ENCODE results near the gene BTK. TPM values are rescaled to one million over a fixed set of nuclear protein-coding genes. Genes with fewer than 3 reads are reported as not detected.

The BTK gene
- total RNA-seq, 1 experiment from 2014 or later: 0.35 TPM

DNA sequence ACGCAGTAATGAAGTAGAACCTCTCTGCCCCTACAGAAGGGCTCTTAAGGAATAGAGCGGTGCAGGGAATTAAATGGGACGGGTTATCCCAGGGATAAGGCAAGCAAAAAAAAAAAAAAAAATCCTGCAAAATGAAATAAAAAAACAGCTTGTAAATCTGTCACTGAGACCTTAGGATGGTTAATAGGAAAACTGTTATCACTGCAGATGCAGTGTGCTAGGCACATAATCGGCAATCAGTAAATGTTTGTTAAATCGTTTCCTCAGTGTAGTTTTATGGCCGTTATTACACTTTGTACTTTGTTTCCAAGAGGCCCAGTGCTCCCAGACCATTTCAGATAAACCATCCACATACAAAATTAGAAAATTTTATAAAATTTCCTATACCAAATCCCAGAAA, 23.1 kb upstream of the BTK start:
- peaks cover 4% of the 10 kb centered on the region for H3K23me2 ChIP-seq (ENCODE audit: insufficient read length, low read depth, low read length, poor library complexity, severe bottlenecking)
- no peaks in the 10 kb centered on the region for H4K20me1 ChIP-seq (ENCODE audit: control insufficient read depth, insufficient read depth, insufficient read length)
- TF ChIP-seq, protein P1, sequence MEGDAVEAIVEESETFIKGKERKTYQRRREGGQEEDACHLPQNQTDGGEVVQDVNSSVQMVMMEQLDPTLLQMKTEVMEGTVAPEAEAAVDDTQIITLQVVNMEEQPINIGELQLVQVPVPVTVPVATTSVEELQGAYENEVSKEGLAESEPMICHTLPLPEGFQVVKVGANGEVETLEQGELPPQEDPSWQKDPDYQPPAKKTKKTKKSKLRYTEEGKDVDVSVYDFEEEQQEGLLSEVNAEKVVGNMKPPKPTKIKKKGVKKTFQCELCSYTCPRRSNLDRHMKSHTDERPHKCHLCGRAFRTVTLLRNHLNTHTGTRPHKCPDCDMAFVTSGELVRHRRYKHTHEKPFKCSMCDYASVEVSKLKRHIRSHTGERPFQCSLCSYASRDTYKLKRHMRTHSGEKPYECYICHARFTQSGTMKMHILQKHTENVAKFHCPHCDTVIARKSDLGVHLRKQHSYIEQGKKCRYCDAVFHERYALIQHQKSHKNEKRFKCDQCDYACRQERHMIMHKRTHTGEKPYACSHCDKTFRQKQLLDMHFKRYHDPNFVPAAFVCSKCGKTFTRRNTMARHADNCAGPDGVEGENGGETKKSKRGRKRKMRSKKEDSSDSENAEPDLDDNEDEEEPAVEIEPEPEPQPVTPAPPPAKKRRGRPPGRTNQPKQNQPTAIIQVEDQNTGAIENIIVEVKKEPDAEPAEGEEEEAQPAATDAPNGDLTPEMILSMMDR (conservative IDR thresholded peaks at IDR 0.05): no peak
- H3K56ac ChIP-seq (ENCODE audit: insufficient read length, low read depth, low read length): no peak overlapping the region
- Mint-ChIP-seq H3K27me3 (ENCODE audit: low read depth) (peaks cover 1% of the 10 kb centered on the region; the same call in 1 of the 2 replicates), H3K27ac (peak overlapping the region in 1 of 3 experiments; percentile 81; a peak in 4 of 7 replicates), H3K36me3 (ENCODE audit: insufficient read depth in 1 of 3, low read depth in 3 of 3) (peaks cover 19 to 29% (median 23%) of the 10 kb centered on the region in 3 experiments), H3K9me3 (peaks cover 58 to 66% of the 10 kb centered on the region in 2 experiments), H3K4me3 (peak overlapping the region; percentile 92 to 95), H3K4me1 (peaks cover 5 to 11% of the 10 kb centered on the region in 2 experiments; a peak in 3 of 4 replicates)
- H4K91ac ChIP-seq (ENCODE audit: insufficient read length, low read depth, low read length): no peak overlapping the region
- no peak overlapping the region for H3K14ac ChIP-seq (ENCODE audit: insufficient read depth, low read length)
- H3K27me3 ChIP-seq (ENCODE audit: insufficient read depth, low read length): no peaks in the 10 kb centered on the region
- no peak overlapping the region for H2BK12ac ChIP-seq (ENCODE audit: insufficient read length, low read depth, low read length)
- no peak overlapping the region for H3K27ac ChIP-seq (ENCODE audit: insufficient read length, low read depth, low read length)
- H2BK20ac ChIP-seq (ENCODE audit: low read depth, low read length, poor library complexity, severe bottlenecking): no peak overlapping the region
- peak overlapping the region; percentile 59 for H3K4me2 ChIP-seq (ENCODE audit: insufficient read depth, insufficient read length, low read length)
- no peaks in the 10 kb centered on the region for H3K4me1 ChIP-seq (ENCODE audit: insufficient read depth, low read length)
- no peak overlapping the region for H3K23ac ChIP-seq (ENCODE audit: insufficient read length, low read depth, low read length)
- no peak overlapping the region for H2BK5ac ChIP-seq (ENCODE audit: insufficient read length, low read length)
- H3K79me1 ChIP-seq (ENCODE audit: insufficient read depth, low read depth, low read length, poor library complexity, severe bottlenecking): no peaks in the 10 kb centered on the region
- no peak overlapping the region for H3K4ac ChIP-seq (ENCODE audit: low read depth, low read length)
- WGBS (ENCODE audit: extremely low coverage, insufficient read length, low lambda C conversion rate): no CpG with 5 or more reads among the region's 6 CpGs
- no peak overlapping the region for H4K5ac ChIP-seq (ENCODE audit: insufficient read length, low read depth, low read length)
- no peak overlapping the region for H2BK15ac ChIP-seq (ENCODE audit: low read depth, low read length)
- DNase-seq: no peak
- no peak overlapping the region for H2AFZ ChIP-seq (ENCODE audit: low read length)
- H3T11ph ChIP-seq (ENCODE audit: low read length): no peak overlapping the region
- H3K18ac ChIP-seq (ENCODE audit: insufficient read length, low read depth, low read length): no peak overlapping the region
- H3K9me3 ChIP-seq (ENCODE audit: control insufficient read depth, low read depth, low read length): peaks cover 17% of the 10 kb centered on the region
- H4K8ac ChIP-seq (replicated peaks; ENCODE audit: insufficient read length, low read depth, low read length): no peak overlapping the region
- H3K79me2 ChIP-seq (ENCODE audit: insufficient read depth, low read length): peaks cover 7% of the 10 kb centered on the region; the same call in 1 of the 2 replicates
- peak overlapping the region; percentile 95 for H3K9ac ChIP-seq (ENCODE audit: extremely low read depth, insufficient read length, low read length)
- H2BK120ac ChIP-seq (ENCODE audit: low read depth, low read length, poor library complexity, severe bottlenecking): no peak overlapping the region
- no peak overlapping the region for H2AK5ac ChIP-seq (ENCODE audit: insufficient read length, low read length)

Data from H9 (cell line).